Activated CD4-positive, alpha-beta T cell treated with anti-CD3 and anti-CD28 coated beads, Interleukin-2, amount 50 U/mL, for 24 hours (primary cell): ENCODE results near the gene SUGCT.
"Not testable (repeated sequence)": the region's sequence is repeated elsewhere in the genome, so short reads cannot be mapped to it uniquely, and the experiment has no call there.

Experiments used
- DNase-seq, 2 donors: peaks; one replicate each; pipeline ENCODE4 v3.0.0-alpha.2; 2020; ENCODE audit warnings: low read depth in 1 of 2, low spot score in 1 of 2

Gene SUGCT

GRCh38 chr7:40244226-40244625 is 109.4 kb downstream of the SUGCT start:
- DNase-seq: no peak

DNA sequence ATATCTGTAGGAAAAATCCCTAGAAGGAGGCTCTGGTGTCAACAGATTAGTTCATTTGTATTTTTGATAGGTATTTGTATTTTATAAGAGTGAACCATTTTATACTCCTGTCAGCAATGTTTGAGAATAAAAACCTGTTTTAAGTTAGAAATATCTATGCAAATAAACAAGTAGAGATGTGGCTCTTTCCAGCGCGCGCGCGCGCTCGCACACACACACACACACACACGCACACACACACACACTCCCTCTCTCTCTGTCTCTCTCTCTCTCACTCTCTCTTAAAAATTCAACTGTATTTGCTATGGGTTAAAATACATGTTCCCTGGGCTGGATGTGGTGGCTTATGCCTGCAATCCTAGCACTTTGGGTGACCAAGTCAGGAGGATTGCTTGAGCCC is 113.9 kb downstream of the SUGCT start:
- no peak for DNase-seq

DNA sequence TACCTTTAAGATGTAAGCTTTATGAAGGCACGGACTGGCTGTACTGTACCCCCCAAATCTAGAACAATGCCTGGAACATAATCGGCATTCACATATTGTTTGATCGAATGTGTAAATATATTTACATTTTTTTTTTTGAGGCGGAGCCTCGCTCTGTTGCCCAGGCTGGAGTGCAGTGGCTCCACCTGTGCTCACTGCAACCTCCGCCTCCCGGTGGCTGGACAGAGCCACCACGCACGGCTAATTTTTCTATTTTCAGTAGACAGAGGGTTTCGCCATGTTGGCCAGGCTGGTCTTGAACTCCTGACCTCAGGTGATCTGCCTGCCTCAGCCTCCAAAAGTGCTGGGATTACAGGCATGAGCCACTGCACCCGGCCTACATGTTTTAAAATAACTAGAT is 118.6 kb downstream of the SUGCT start:
- DNase-seq: not testable (repeated sequence)

DNA sequence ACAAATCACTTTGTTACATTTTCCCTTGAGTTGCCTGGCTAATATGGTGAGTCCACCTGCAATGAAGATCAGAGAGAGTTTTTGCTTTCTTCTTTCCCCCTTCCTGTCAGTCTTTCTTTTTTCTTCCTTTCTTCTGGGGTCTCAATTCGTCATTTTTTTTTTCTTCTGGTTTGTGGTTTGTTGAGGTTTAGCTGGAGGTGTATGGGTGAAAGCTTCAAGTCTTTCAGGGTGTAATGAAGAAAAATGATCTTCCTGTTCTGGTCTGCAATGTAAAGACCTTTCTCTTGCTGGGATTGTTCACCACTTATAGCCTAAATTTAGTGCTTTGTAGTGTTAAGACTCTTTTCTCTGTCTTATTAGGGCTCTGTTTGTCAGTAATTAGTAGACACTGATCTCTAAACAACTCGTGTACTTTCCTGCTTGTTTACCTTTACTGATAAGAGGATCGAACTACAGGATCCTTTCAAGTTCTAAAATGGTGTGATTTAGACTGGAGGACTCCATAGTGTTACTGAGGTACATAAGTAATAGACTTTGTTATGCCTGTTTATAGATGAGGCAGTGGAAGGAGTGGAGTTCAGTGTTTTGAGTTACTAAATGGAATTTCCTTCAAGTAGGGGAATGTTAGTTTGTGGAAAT is 129.1 kb downstream of the SUGCT start:
- no peak for DNase-seq

DNA sequence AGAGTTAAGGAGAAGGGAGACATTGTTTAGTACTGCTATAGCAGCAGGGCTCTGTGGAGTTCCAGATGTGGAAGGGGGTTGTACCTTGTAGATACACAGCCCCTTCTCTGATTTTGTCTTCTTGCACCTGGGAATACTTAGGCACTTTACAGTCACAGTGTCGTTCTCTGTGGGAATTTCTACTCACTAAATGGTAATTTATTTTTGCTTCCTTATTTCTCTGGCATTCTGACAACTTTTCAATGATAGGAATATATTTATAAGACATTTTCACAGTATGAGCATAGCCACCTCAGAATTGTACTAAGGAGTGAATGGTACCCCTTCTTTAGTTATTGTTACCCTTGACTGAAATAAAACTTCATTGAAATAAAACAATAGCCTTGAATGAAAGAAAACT is 132.8 kb downstream of the SUGCT start:
- no peak for DNase-seq

GRCh38 chr7:40268810-40269209 is 134.0 kb downstream of the SUGCT start:
- not testable (repeated sequence) for DNase-seq

DNA sequence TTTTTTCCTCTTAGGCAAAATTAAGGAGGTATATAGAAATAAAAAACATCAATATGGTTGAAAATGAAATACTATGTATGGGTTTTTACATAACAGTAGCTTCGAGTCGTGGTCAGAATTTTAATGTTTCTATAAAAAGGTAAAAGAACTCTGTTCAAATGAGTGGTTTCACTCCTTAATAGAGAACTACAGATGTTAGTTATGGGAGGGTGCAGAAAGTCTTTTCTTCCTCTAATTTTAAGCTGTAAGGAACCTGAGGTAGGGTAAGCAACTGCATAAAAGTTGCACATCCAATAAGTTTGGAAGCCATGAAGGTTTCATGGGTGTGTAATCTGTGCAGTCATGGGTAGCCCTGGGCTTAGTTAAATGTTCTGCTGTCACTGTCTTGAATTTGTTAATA is 141.3 kb downstream of the SUGCT start:
- no peak for DNase-seq

GRCh38 chr7:40279991-40280390 is 145.2 kb downstream of the SUGCT start:
- no peak for DNase-seq

- DNase-seq: no peak
These were observed 148.1 kb downstream of the SUGCT start for GRCh38 chr7:40282858-40283257.

GRCh38 chr7:40283391-40283790 is 148.6 kb downstream of the SUGCT start:
- no peak for DNase-seq

DNA sequence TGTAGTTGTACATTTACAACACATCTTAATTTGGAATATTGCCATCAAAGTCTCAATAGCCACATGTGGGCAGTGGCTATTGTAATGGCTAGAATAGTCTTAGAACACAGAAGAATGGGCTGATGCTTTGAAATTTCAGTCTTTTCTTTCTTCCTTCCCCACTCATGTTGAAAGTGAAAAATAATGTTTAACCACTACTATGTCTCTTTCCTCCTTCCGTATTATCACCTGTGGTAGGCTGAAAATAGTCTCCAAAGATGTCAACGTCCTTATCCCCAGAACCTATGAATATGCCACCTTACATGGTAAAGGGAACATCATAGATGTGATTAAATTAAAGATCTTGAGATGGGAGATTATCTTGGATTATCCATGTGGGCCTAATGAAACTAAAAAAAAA is 154.0 kb downstream of the SUGCT start:
- DNase-seq: no peak

DNA sequence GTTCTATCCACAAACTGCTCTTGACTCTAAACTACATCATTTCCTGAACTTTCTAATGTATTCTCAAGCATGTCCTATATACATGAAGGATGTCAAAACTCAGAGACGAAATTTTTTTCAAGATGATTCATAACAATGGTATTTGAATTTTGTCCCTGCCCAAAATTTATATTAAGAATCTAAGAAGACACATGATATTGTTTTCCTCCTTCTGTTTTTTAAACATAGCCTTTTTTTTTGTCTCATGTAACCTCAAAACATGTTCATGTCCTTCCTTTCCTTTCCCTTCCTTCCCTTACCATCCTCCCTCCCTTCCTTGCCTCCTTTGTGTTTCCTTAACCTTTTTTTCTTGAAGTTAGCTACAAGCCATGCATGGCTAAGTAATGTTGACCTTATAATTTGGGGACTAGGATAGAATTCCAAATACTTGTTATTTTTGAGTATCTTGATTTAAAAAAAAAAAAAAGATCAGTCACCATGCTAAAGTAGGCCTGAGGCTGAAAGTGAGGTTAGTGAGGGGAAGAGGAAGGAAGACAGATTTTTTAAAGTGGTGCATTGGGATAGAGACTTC is 163.0 kb downstream of the SUGCT start:
- DNase-seq: no peak

DNA sequence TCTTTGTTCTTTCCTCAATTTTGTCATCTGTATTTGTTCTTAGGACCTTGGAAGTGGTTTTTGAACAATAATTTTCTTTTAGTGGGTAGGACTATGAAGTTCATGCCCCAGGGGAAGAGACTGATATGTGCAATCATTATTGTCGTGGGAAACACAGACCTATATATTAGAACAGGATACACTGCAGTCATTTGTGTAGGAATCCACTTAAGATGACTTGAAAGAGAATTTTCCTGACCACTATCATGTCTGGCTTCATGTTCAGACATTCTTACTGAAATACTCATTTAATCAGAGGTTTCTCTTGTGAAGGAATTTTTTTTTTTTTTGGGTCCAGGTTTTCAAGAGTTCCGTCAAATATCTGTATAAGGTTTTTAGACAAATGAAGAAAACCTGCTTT is 163.6 kb downstream of the SUGCT start:
- DNase-seq: no peak

DNA sequence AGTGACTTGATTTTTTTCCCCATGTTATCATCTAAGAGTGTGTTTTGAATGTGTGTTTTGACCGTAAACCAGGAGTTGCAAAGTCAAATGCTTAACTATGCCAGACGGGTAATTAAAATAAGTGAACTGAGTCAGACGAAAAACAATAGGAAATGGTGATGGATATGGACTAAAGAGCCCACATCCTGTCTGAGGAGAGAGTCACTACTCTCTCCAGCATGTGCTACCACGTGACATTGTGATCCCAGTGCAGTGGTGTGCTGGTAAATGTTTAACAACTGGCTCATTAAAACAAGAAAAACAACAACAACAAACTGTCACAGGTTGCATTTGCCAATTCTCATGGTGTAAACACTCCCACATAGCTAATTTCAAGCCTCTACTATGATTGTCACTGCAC is 164.3 kb downstream of the SUGCT start:
- DNase-seq: no peak

DNA sequence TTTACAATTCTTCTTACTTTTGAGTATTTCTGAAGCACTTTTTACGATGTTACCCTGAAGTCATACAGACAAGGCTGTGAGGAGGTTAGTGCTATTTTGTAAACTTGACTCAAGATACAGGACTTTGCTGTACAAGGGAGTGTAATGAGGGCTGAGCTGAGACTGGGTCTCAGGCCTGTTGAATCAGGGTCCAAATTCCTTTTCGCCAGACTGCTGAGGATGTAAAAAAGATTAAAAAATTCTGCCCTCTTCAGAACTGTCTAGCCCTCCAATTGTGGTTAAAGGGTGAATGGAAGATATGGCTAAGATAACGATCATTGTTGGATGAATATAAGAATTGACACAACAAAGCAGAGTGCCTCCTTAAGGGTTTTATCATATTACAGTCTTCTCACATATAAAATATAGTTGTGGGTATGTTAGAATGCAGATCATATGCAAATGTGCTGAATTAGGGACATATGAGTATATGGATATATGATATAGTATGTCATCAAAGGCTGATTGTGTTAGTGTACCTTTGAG is 165.4 kb downstream of the SUGCT start:
- DNase-seq: no peak

DNA sequence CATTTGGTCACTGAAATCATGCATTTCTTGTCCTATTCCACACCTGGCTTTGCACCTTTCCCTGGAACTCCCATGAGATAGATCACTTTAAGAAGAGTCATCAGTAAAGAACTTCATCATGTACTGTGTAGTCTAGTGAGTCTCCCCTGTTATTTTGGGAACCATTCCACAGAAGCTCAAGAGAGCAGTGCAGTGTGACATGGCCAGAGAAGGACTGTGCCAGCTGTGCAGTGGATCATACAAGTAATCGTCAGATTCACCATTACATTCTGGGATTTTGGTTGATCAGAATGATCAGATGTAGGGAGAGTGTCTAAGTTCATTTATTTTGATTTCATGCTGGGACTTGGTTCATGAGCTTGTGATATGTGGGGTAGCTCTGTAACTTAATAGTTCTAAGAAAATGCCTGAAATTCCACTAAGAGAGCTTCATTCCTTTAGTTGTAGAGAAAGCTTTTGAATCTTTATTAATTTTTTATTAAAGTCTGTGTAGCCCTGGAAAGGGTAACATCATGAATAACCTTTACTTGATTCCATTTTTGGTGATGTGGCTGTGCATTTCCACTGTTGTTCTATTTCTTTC is 166.8 kb downstream of the SUGCT start:
- DNase-seq: no peak

DNA sequence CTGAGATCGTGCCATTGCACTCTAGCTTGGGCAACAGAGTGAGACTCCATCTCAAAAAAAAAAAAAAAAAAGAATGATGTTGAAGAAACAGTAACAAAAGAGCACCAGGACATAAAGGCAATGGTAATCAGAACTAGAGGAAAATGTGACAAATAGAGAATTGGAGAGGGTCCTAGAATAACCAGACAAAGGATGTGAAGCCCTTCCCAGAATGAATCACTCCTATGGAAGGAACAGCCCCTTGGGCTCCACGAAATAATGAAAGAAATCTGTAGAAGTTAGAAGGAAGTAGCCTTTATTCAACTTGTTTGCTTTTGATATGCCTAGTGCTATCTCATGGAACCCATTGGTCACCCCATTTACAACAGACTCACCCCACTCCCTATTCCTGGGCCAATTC is 169.2 kb downstream of the SUGCT start:
- no peak for DNase-seq

DNA sequence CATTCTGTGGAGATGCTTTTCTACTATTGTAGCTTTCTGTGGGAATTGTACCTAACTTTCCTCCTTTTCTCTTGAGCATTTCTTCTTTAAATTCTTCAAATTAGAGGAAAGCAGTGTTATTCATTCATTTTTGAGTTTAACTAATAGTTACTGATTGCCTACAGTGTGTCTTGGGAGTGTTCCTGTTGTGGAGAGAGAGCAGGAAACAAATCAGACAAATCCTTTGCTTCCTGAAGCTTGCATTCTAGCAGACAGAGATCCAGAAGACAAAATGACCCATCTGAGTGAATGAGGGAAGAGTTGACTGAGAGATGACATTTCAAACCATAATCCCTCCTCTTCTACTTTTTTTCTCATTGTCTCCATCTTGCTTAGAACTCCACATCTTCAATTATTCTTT is 170.4 kb downstream of the SUGCT start:
- no peak for DNase-seq

GRCh38 chr7:40306025-40306424 is 171.2 kb downstream of the SUGCT start:
- no peak for DNase-seq

- DNase-seq: no peak
These were observed 171.8 kb downstream of the SUGCT start for GRCh38 chr7:40306596-40306995.

DNA sequence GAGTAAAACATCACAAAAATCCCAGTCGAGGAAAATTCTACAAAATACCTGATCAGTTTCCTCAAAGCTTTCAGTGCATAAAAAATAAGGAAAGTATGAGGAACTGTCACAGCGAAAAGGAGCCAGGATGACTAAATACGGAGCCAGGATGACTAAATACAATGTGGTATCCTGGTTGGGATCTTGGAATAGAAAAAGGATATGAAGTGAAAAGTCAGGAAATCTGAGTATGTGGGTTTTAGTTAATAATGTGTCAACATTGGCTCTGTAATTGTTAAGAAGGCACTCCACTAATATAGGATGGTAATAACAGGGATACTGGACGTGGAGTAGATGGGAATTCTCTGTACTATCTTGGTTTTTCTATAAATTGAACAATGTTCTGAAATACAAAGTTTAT is 175.5 kb downstream of the SUGCT start:
- DNase-seq: no peak

GRCh38 chr7:40311307-40311706 is 176.5 kb downstream of the SUGCT start:
- DNase-seq: no peak

GRCh38 chr7:40315277-40315676 is 180.5 kb downstream of the SUGCT start:
- no peak for DNase-seq
